ENCODE data around the gene GNB5.

Gene GNB5

GRCh38 chr15:52154896-52155865 lies 36.0 kb downstream of the GNB5 start:
- Histone ChIP-seq H3K4me1 (ENCODE audit: control insufficient read depth, insufficient read depth, low read depth, low read length) (no peaks in the 10 kb centered on the region), H2BK120ac (ENCODE audit: low read depth, low read length) (no peak overlapping the region), H3K14ac (ENCODE audit: low read length in 2 of 2) (no peak overlapping the region), H3K9ac (ENCODE audit: low read length) (no peak overlapping the region), H2BK5ac (ENCODE audit: low read depth, low read length, poor library complexity, severe bottlenecking) (no peak overlapping the region), H3K36me3 (ENCODE audit: control insufficient read depth in 1 of 2, insufficient read depth in 2 of 2, low read depth in 1 of 2, low read length in 2 of 2) (peaks cover 24 to 25% of the 10 kb centered on the region in 2 experiments), H2BK12ac (ENCODE audit: low read length in 2 of 2) (no peak overlapping the region), H3K4me2 (ENCODE audit: low read length, poor library complexity, severe bottlenecking) (no peak overlapping the region), H3K4me3 (ENCODE audit: insufficient read depth in 1 of 2, low read depth in 1 of 2, low read length in 2 of 2) (no peak overlapping the region), H3K27me3 (ENCODE audit: control insufficient read depth in 1 of 2, insufficient read depth in 1 of 2, low read length in 2 of 2) (no peaks in the 10 kb centered on the region), H4K91ac (ENCODE audit: low read length) (no peak overlapping the region), H3K27ac (ENCODE audit: low read length, poor library complexity, severe bottlenecking) (no peak overlapping the region), H3K18ac (ENCODE audit: low read depth in 1 of 2, low read length in 2 of 2) (no peak overlapping the region), H2AFZ (ENCODE audit: low read depth, low read length) (no peak overlapping the region), H2AK5ac (ENCODE audit: low read length, severe bottlenecking) (no peak overlapping the region), H3K79me1 (replicated peaks; ENCODE audit: low read length, poor library complexity, severe bottlenecking) (peaks cover 21% of the 10 kb centered on the region), H4K8ac (ENCODE audit: low read length) (no peak overlapping the region), H3K4ac (ENCODE audit: low read depth in 1 of 2, low read length in 2 of 2) (no peak overlapping the region), H2BK15ac (ENCODE audit: low read depth, poor library complexity, severe bottlenecking) (no peak overlapping the region), H3K9me3 (ENCODE audit: control insufficient read depth, low read length) (no peaks in the 10 kb centered on the region), H3K23ac (ENCODE audit: low read length in 2 of 2) (no peak overlapping the region)
- 88% methylated on average over 7 of the region's 8 CpGs for WGBS
- no peak for DNase-seq

GRCh38 chr15:52153900-52154895 lies 37.0 kb downstream of the GNB5 start:
- Histone ChIP-seq H3K27me3 (ENCODE audit: control insufficient read depth in 1 of 2, insufficient read depth in 1 of 2, low read length in 2 of 2) (no peaks in the 10 kb centered on the region), H3K4me3 (ENCODE audit: insufficient read depth in 1 of 2, low read depth in 1 of 2, low read length in 2 of 2) (no peak overlapping the region), H3K4me1 (ENCODE audit: control insufficient read depth, insufficient read depth, low read depth, low read length) (no peaks in the 10 kb centered on the region), H3K18ac (ENCODE audit: low read depth in 1 of 2, low read length in 2 of 2) (no peak overlapping the region), H4K91ac (ENCODE audit: low read length) (no peak overlapping the region), H2BK15ac (ENCODE audit: low read depth, poor library complexity, severe bottlenecking) (no peak overlapping the region), H3K9ac (ENCODE audit: low read length) (no peak overlapping the region), H2AK5ac (ENCODE audit: low read length, severe bottlenecking) (no peak overlapping the region), H3K4me2 (ENCODE audit: low read length, poor library complexity, severe bottlenecking) (no peak overlapping the region), H3K23ac (ENCODE audit: low read length in 2 of 2) (no peak overlapping the region), H2AFZ (ENCODE audit: low read depth, low read length) (no peak overlapping the region), H3K4ac (ENCODE audit: low read depth in 1 of 2, low read length in 2 of 2) (no peak overlapping the region), H2BK5ac (ENCODE audit: low read depth, low read length, poor library complexity, severe bottlenecking) (no peak overlapping the region), H3K14ac (ENCODE audit: low read length in 2 of 2) (no peak overlapping the region), H3K9me3 (ENCODE audit: control insufficient read depth, low read length) (no peaks in the 10 kb centered on the region), H3K27ac (ENCODE audit: low read length, poor library complexity, severe bottlenecking) (no peak overlapping the region), H2BK120ac (ENCODE audit: low read depth, low read length) (no peak overlapping the region), H4K8ac (ENCODE audit: low read length) (no peak overlapping the region), H2BK12ac (ENCODE audit: low read length in 2 of 2) (no peak overlapping the region), H3K36me3 (ENCODE audit: control insufficient read depth in 1 of 2, insufficient read depth in 2 of 2, low read depth in 1 of 2, low read length in 2 of 2) (peaks cover 26 to 33% of the 10 kb centered on the region in 2 experiments), H3K79me1 (replicated peaks; ENCODE audit: low read length, poor library complexity, severe bottlenecking) (peaks cover 16% of the 10 kb centered on the region)
- DNase-seq, result no peak
- WGBS, result 95% methylated on average over 11 of the region's 12 CpGs

DNA sequence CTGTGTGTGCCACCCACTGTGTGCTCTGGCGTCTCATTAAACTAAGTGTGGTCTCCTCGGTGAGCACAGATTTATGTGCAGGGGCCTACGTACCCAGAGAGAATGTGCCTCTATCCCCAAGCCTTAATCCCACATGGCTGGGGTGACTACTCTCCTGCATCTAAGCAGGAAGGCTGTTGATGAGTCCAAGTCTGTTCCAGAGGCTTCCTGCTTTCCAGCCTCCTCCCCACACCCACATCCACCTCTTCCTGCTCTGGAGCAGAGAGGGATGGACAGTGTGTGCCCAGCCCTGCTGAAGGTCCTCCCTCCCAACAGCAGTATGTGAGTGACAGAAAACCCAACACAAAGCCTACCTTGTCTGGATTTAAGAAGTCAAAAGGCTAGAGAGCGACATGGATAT lies 39.8 kb downstream of the GNB5 start:
- Histone ChIP-seq H3K9me3 (ENCODE audit: control insufficient read depth, low read length) (no peaks in the 10 kb centered on the region), H3K4ac (ENCODE audit: low read depth in 1 of 2, low read length in 2 of 2) (no peak overlapping the region), H4K91ac (ENCODE audit: low read length) (no peak overlapping the region), H2BK15ac (ENCODE audit: low read depth, poor library complexity, severe bottlenecking) (no peak overlapping the region), H3K18ac (ENCODE audit: low read depth in 1 of 2, low read length in 2 of 2) (no peak overlapping the region), H4K8ac (ENCODE audit: low read length) (no peak overlapping the region), H3K4me1 (ENCODE audit: control insufficient read depth, insufficient read depth, low read depth, low read length) (peaks cover 3% of the 10 kb centered on the region), H3K4me3 (ENCODE audit: insufficient read depth in 1 of 2, low read depth in 1 of 2, low read length in 2 of 2) (no peak overlapping the region), H3K9ac (ENCODE audit: low read length) (no peak overlapping the region), H2BK12ac (ENCODE audit: low read length in 2 of 2) (no peak overlapping the region), H3K27ac (ENCODE audit: low read length, poor library complexity, severe bottlenecking) (no peak overlapping the region), H2AK5ac (ENCODE audit: low read length, severe bottlenecking) (no peak overlapping the region), H2AFZ (ENCODE audit: low read depth, low read length) (no peak overlapping the region), H3K79me1 (replicated peaks; ENCODE audit: low read length, poor library complexity, severe bottlenecking) (peaks cover 9% of the 10 kb centered on the region), H2BK120ac (ENCODE audit: low read depth, low read length) (no peak overlapping the region), H3K36me3 (ENCODE audit: control insufficient read depth in 1 of 2, insufficient read depth in 2 of 2, low read depth in 1 of 2, low read length in 2 of 2) (peaks cover 29 to 36% of the 10 kb centered on the region in 2 experiments), H3K14ac (ENCODE audit: low read length in 2 of 2) (no peak overlapping the region), H3K4me2 (ENCODE audit: low read length, poor library complexity, severe bottlenecking) (no peak overlapping the region), H2BK5ac (ENCODE audit: low read depth, low read length, poor library complexity, severe bottlenecking) (no peak overlapping the region), H3K23ac (ENCODE audit: low read length in 2 of 2) (no peak overlapping the region), H3K27me3 (ENCODE audit: control insufficient read depth in 1 of 2, insufficient read depth in 1 of 2, low read length in 2 of 2) (no peaks in the 10 kb centered on the region)
- 92% methylated on average over 3 of the region's 4 CpGs for WGBS
- no peak for DNase-seq

DNA sequence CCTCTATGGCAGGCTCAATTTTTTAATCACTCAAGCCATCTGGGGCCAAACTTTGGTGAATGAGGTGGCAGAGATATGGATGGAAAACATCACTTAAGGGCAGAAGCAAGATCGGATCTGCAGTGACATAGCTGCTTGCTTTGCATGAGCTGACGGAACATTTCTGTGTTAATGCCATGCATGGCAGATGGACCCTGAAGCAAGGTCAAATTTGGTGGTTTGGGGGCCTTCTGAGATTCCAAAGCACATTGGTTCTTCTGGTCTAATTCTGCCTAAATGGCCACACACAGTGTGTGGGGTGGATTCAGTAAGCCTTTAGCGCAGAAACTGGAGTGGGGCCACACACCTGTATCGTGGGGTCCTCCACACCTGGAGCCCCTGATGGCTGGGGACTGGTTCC lies 40.3 kb downstream of the GNB5 start:
- no peak overlapping the region for H3K4me3 ChIP-seq (ENCODE audit: insufficient read depth in 1 of 2, low read depth in 1 of 2, low read length in 2 of 2)
- peaks cover 3% of the 10 kb centered on the region for H3K4me1 ChIP-seq (ENCODE audit: control insufficient read depth, insufficient read depth, low read depth, low read length)
- H3K79me1 ChIP-seq (replicated peaks; ENCODE audit: low read length, poor library complexity, severe bottlenecking), result peaks cover 9% of the 10 kb centered on the region
- no peak overlapping the region for H3K27ac ChIP-seq (ENCODE audit: low read length, poor library complexity, severe bottlenecking)
- no peak overlapping the region for H3K9ac ChIP-seq (ENCODE audit: low read length)
- H3K4me2 ChIP-seq (ENCODE audit: low read length, poor library complexity, severe bottlenecking), result no peak overlapping the region
- no peak overlapping the region for H4K8ac ChIP-seq (ENCODE audit: low read length)
- H3K27me3 ChIP-seq (ENCODE audit: control insufficient read depth in 1 of 2, insufficient read depth in 1 of 2, low read length in 2 of 2), result no peaks in the 10 kb centered on the region
- no peak overlapping the region for H2BK12ac ChIP-seq (ENCODE audit: low read length in 2 of 2)
- no peak overlapping the region for H2AFZ ChIP-seq (ENCODE audit: low read depth, low read length)
- H3K9me3 ChIP-seq (ENCODE audit: control insufficient read depth, low read length), result no peaks in the 10 kb centered on the region
- no peak overlapping the region for H2AK5ac ChIP-seq (ENCODE audit: low read length, severe bottlenecking)
- no peak for DNase-seq
- H2BK5ac ChIP-seq (ENCODE audit: low read depth, low read length, poor library complexity, severe bottlenecking), result no peak overlapping the region
- no peak overlapping the region for H3K4ac ChIP-seq (ENCODE audit: low read depth in 1 of 2, low read length in 2 of 2)
- no peak overlapping the region for H3K23ac ChIP-seq (ENCODE audit: low read length in 2 of 2)
- no peak overlapping the region for H4K91ac ChIP-seq (ENCODE audit: low read length)
- H2BK15ac ChIP-seq (ENCODE audit: low read depth, poor library complexity, severe bottlenecking), result no peak overlapping the region
- no peak overlapping the region for H3K18ac ChIP-seq (ENCODE audit: low read depth in 1 of 2, low read length in 2 of 2)
- H3K36me3 ChIP-seq (ENCODE audit: control insufficient read depth in 1 of 2, insufficient read depth in 2 of 2, low read depth in 1 of 2, low read length in 2 of 2), result peaks cover 29 to 39% of the 10 kb centered on the region in 2 experiments
- H2BK120ac ChIP-seq (ENCODE audit: low read depth, low read length), result no peak overlapping the region
- 95% methylated on average over 4 of the region's 4 CpGs for WGBS
- no peak overlapping the region for H3K14ac ChIP-seq (ENCODE audit: low read length in 2 of 2)
